Left lobe of liver (tissue), 2 donors: ENCODE results near the gene ARNT2. TPM values are rescaled to one million over a fixed set of nuclear protein-coding genes. Genes with fewer than 3 reads are reported as not detected.

ENCODE experiments used
- ATAC-seq: fragments of 200-7000 bp; cut with Tn5 transposase; one replicate; pipeline ENCODE4 v1.9.1; 2020; ENCODE audit warnings: mild to moderate bottlenecking, moderate library complexity
- DNase-seq: peaks from one replicate; pipeline ENCODE4 v3.0.0-alpha.2; 2020; ENCODE audit warnings: low spot score
- total RNA-seq: library from RNA; stranded (reverse); gene quantifications from one replicate; pipeline ENCODE4 v1.2.1, GENCODE V29; 2021
- donor health status: DM: no; HTN: no; CAD: no; lungs with moderate emphysema.
- donor health status: DM: no; HTN: yes; CAD: no.

The ARNT2 gene
- total RNA-seq, 1 donor from 2014 or later = 0.45 TPM

GRCh38 chr15:80487839-80488390 is 83.7 kb downstream of the ARNT2 start:
- ATAC-seq (no peak), DNase-seq (no peak)

GRCh38 chr15:80489030-80489594 is 84.9 kb downstream of the ARNT2 start:
- ATAC-seq = no peak
- no peak for DNase-seq

- ATAC-seq (no peak), DNase-seq (no peak)
Measured at GRCh38 chr15:80490431-80490990, 86.3 kb downstream of the ARNT2 start.

GRCh38 chr15:80491163-80491847 is 87.1 kb downstream of the ARNT2 start:
- no peak for ATAC-seq
- no peak for DNase-seq

GRCh38 chr15:80492409-80492808 is 88.2 kb downstream of the ARNT2 start:
- ATAC-seq (no peak), DNase-seq (no peak)

GRCh38 chr15:80492874-80493273 is 88.7 kb downstream of the ARNT2 start:
- ATAC-seq = no peak
- DNase-seq = no peak

GRCh38 chr15:80494351-80494751 is 90.2 kb downstream of the ARNT2 start:
- no peak for ATAC-seq
- DNase-seq = no peak

- DNase-seq (no peak), ATAC-seq (no peak)
Measured at GRCh38 chr15:80494756-80495155, 90.6 kb downstream of the ARNT2 start.

- DNase-seq (no peak), ATAC-seq (no peak)
Measured at GRCh38 chr15:80495401-80495942, 91.3 kb downstream of the ARNT2 start.

GRCh38 chr15:80496096-80496495 is 91.9 kb downstream of the ARNT2 start:
- DNase-seq = no peak
- ATAC-seq = no peak

- DNase-seq (no peak), ATAC-seq (no peak)
Measured at GRCh38 chr15:80497221-80497620, 93.0 kb downstream of the ARNT2 start.

GRCh38 chr15:80498652-80499051 is 94.5 kb downstream of the ARNT2 start:
- ATAC-seq = no peak
- no peak for DNase-seq

GRCh38 chr15:80500021-80500420 is 95.8 kb downstream of the ARNT2 start:
- no peak for DNase-seq
- no peak for ATAC-seq

GRCh38 chr15:80501476-80501875 is 97.3 kb downstream of the ARNT2 start:
- no peak for DNase-seq
- ATAC-seq = no peak

GRCh38 chr15:80502782-80503181 is 98.6 kb downstream of the ARNT2 start:
- no peak for DNase-seq
- ATAC-seq = no peak

GRCh38 chr15:80503319-80503952 is 99.3 kb downstream of the ARNT2 start:
- no peak for ATAC-seq
- DNase-seq = no peak

GRCh38 chr15:80504931-80505330 is 100.7 kb downstream of the ARNT2 start:
- DNase-seq (no peak), ATAC-seq (no peak)

- ATAC-seq (no peak), DNase-seq (no peak)
Measured at GRCh38 chr15:80506286-80506893, 102.2 kb downstream of the ARNT2 start.

GRCh38 chr15:80507131-80507530 is 102.9 kb downstream of the ARNT2 start:
- ATAC-seq = no peak

GRCh38 chr15:80507638-80508316 is 103.6 kb downstream of the ARNT2 start:
- ATAC-seq (no peak), DNase-seq (no peak)

More at GRCh38 chr15:80507131-80507530, 102.9 kb downstream of the ARNT2 start:
- DNase-seq = no peak
